Stimulated activated naive CD8-positive, alpha-beta T cell treated with anti-CD3 and anti-CD28 coated beads, Interleukin-15, amount 100 ng/mL, for 72 hours (primary cell): ENCODE results near the gene CBX4.
A peak's percentile ranks its signal among the peaks of the same experiment; 100 is the strongest.

Experiments
- ATAC-seq: fragments of 150-1000 bp; cut with Tn5 transposase; 2 replicates; pipeline ENCODE4 v1.10.0; 2021; ENCODE audit warnings: mild to moderate bottlenecking, moderate library complexity
- DNase-seq, 2 donors: peaks; one replicate each; pipeline ENCODE4 v3.0.0; 2021 to 2022
- H3K27ac Mint-ChIP-seq, 2 donors: one replicate each; pipeline ENCODE4 v1.8.0; 2022; ENCODE audit warnings: mild to moderate bottlenecking in 2 of 2, mixed read lengths in 2 of 2, moderate library complexity in 2 of 2
- H3K27me3 Mint-ChIP-seq: one replicate; pipeline ENCODE4 v1.8.0; 2022; ENCODE audit warnings: mixed read lengths
- H3K4me1 Mint-ChIP-seq: one replicate; pipeline ENCODE4 v1.8.0; 2022; ENCODE audit warnings: mild to moderate bottlenecking, mixed read lengths
- H3K4me3 Mint-ChIP-seq, 2 donors: one replicate each; pipeline ENCODE4 v1.8.0; 2022; ENCODE audit warnings: mild to moderate bottlenecking in 2 of 2, mixed read lengths in 2 of 2, moderate library complexity in 1 of 2
- H3K9me3 Mint-ChIP-seq, 2 donors: one replicate each; pipeline ENCODE4 v1.8.0; 2022; ENCODE audit warnings: mixed read lengths in 2 of 2

Gene CBX4

GRCh38 chr17:79829457-79829856 is 9.8 kb downstream of the CBX4 start:
- DNase-seq (no peak), ATAC-seq (no peak)
- no peak overlapping the region for H3K27ac Mint-ChIP-seq
- no peak overlapping the region for H3K4me3 Mint-ChIP-seq
- peaks cover 27% of the 10 kb centered on the region for H3K4me1 Mint-ChIP-seq
- peaks cover 19% of the 10 kb centered on the region for H3K27me3 Mint-ChIP-seq
- no peaks in the 10 kb centered on the region for H3K9me3 Mint-ChIP-seq

- H3K4me3 Mint-ChIP-seq, result no peak overlapping the region
- DNase-seq (no peak), ATAC-seq (no peak)
- peaks cover 24% of the 10 kb centered on the region for H3K27me3 Mint-ChIP-seq
- no peaks in the 10 kb centered on the region for H3K9me3 Mint-ChIP-seq
- H3K4me1 Mint-ChIP-seq, result peaks cover 25% of the 10 kb centered on the region
- H3K27ac Mint-ChIP-seq, result peak overlapping the region in 1 of 2 donors; percentile 68
Measured at GRCh38 chr17:79829004-79829403, 10.2 kb downstream of the CBX4 start.

- no peak overlapping the region for H3K27ac Mint-ChIP-seq
- H3K9me3 Mint-ChIP-seq, result no peaks in the 10 kb centered on the region
- ATAC-seq, result no peak
- no peak overlapping the region for H3K4me3 Mint-ChIP-seq
- H3K4me1 Mint-ChIP-seq, result peaks cover 14% of the 10 kb centered on the region
- DNase-seq, result no peak
- peaks cover 32% of the 10 kb centered on the region for H3K27me3 Mint-ChIP-seq
Measured at GRCh38 chr17:79826841-79827578, 12.2 kb downstream of the CBX4 start.

GRCh38 chr17:79826204-79826680 is 13.0 kb downstream of the CBX4 start:
- DNase-seq (no peak), ATAC-seq (no peak)
- Mint-ChIP-seq H3K4me3 (peak overlapping the region in 1 of 2 donors; percentile 39), H3K27ac (no peak overlapping the region), H3K4me1 (peaks cover 14% of the 10 kb centered on the region), H3K9me3 (no peaks in the 10 kb centered on the region), H3K27me3 (peaks cover 37% of the 10 kb centered on the region)

GRCh38 chr17:79825580-79825921 is 13.7 kb downstream of the CBX4 start:
- H3K27ac Mint-ChIP-seq, result no peak overlapping the region
- no peak for ATAC-seq
- peaks cover 44% of the 10 kb centered on the region for H3K27me3 Mint-ChIP-seq

GRCh38 chr17:79824893-79825579 is 14.2 kb downstream of the CBX4 start:
- Mint-ChIP-seq H3K4me3 (no peak overlapping the region), H3K4me1 (peaks cover 14% of the 10 kb centered on the region), H3K27me3 (peaks cover 49% of the 10 kb centered on the region), H3K9me3 (no peaks in the 10 kb centered on the region), H3K27ac (no peak overlapping the region)
- ATAC-seq (no peak), DNase-seq (no peak)

More at GRCh38 chr17:79825580-79825921, 13.7 kb downstream of the CBX4 start:
- no peak for DNase-seq
- no peak overlapping the region for H3K4me3 Mint-ChIP-seq
- no peaks in the 10 kb centered on the region for H3K9me3 Mint-ChIP-seq
- peaks cover 14% of the 10 kb centered on the region for H3K4me1 Mint-ChIP-seq

- no peak for DNase-seq
- Mint-ChIP-seq H3K27me3 (peaks cover 57% of the 10 kb centered on the region), H3K27ac (no peak overlapping the region), H3K4me3 (no peak overlapping the region), H3K4me1 (peaks cover 14% of the 10 kb centered on the region), H3K9me3 (no peaks in the 10 kb centered on the region)
- ATAC-seq, result no peak
Measured at GRCh38 chr17:79824234-79824633, 15.0 kb downstream of the CBX4 start.

- no peaks in the 10 kb centered on the region for H3K9me3 Mint-ChIP-seq
- ATAC-seq (no peak), DNase-seq (no peak)
- H3K27ac Mint-ChIP-seq, result no peak overlapping the region
- H3K4me1 Mint-ChIP-seq, result peaks cover 14% of the 10 kb centered on the region
- H3K27me3 Mint-ChIP-seq, result peaks cover 69% of the 10 kb centered on the region
- no peak overlapping the region for H3K4me3 Mint-ChIP-seq
Measured at GRCh38 chr17:79822583-79823124, 16.6 kb downstream of the CBX4 start.

- ATAC-seq (no peak), DNase-seq (no peak)
- no peaks in the 10 kb centered on the region for H3K9me3 Mint-ChIP-seq
- H3K4me3 Mint-ChIP-seq, result no peak overlapping the region
- H3K4me1 Mint-ChIP-seq, result peaks cover 9% of the 10 kb centered on the region
- peaks cover 77% of the 10 kb centered on the region for H3K27me3 Mint-ChIP-seq
- H3K27ac Mint-ChIP-seq, result no peak overlapping the region
Measured at GRCh38 chr17:79821331-79822095, 17.7 kb downstream of the CBX4 start.

- Mint-ChIP-seq H3K4me1 (peaks cover 7% of the 10 kb centered on the region), H3K27ac (no peak overlapping the region), H3K4me3 (no peak overlapping the region), H3K27me3 (peaks cover 77% of the 10 kb centered on the region), H3K9me3 (no peaks in the 10 kb centered on the region)
- no peak for DNase-seq
- no peak for ATAC-seq
Measured at GRCh38 chr17:79820959-79821330, 18.3 kb downstream of the CBX4 start.

GRCh38 chr17:79819534-79820276 is 19.5 kb downstream of the CBX4 start:
- H3K9me3 Mint-ChIP-seq, result no peaks in the 10 kb centered on the region
- DNase-seq (no peak), ATAC-seq (no peak)
- peaks cover 6% of the 10 kb centered on the region for H3K4me1 Mint-ChIP-seq
- H3K27me3 Mint-ChIP-seq, result peaks cover 75% of the 10 kb centered on the region
- no peak overlapping the region for H3K4me3 Mint-ChIP-seq
- no peak overlapping the region for H3K27ac Mint-ChIP-seq

GRCh38 chr17:79819085-79819484 is 20.2 kb downstream of the CBX4 start:
- Mint-ChIP-seq H3K4me3 (no peak overlapping the region), H3K27me3 (peaks cover 75% of the 10 kb centered on the region), H3K9me3 (no peaks in the 10 kb centered on the region), H3K27ac (no peak overlapping the region), H3K4me1 (peaks cover 13% of the 10 kb centered on the region)
- ATAC-seq (no peak), DNase-seq (no peak)

- no peaks in the 10 kb centered on the region for H3K9me3 Mint-ChIP-seq
- peaks cover 77% of the 10 kb centered on the region for H3K27me3 Mint-ChIP-seq
- H3K27ac Mint-ChIP-seq, result no peak overlapping the region
- no peak for DNase-seq
- peaks cover 15% of the 10 kb centered on the region for H3K4me1 Mint-ChIP-seq
- ATAC-seq, result no peak
- H3K4me3 Mint-ChIP-seq, result no peak overlapping the region
Measured at GRCh38 chr17:79818026-79818758, 21.0 kb downstream of the CBX4 start.

- DNase-seq (no peak), ATAC-seq (no peak)
- Mint-ChIP-seq H3K27me3 (peaks cover 81% of the 10 kb centered on the region), H3K4me1 (peaks cover 30% of the 10 kb centered on the region), H3K9me3 (no peaks in the 10 kb centered on the region), H3K27ac (no peak overlapping the region), H3K4me3 (peak overlapping the region in 1 of 2 donors; percentile 45)
Measured at GRCh38 chr17:79815836-79816461, 23.3 kb downstream of the CBX4 start.
